ENCODE measurements around the gene KCNS1.

GRCh38 chr20:45124365-45124764, 23.4 kb upstream of the KCNS1 start, which contains the start of gene WFDC12:
- no peak for TF ChIP-seq POLR2A (IDR thresholded peaks at IDR 0.05)
- no peak for TF ChIP-seq CTCF (IDR thresholded peaks at IDR 0.05)

Data from heart left ventricle (tissue), 13 donors.